Inflammatory macrophage treated with lipopolysaccharide for 4 hours (primary cell): Measurements from ENCODE around the gene UBR4.

ENCODE experiments used
- DNase-seq: peaks from one replicate; pipeline ENCODE4 v3.0.0-alpha.2; 2020

UBR4 gene

DNA sequence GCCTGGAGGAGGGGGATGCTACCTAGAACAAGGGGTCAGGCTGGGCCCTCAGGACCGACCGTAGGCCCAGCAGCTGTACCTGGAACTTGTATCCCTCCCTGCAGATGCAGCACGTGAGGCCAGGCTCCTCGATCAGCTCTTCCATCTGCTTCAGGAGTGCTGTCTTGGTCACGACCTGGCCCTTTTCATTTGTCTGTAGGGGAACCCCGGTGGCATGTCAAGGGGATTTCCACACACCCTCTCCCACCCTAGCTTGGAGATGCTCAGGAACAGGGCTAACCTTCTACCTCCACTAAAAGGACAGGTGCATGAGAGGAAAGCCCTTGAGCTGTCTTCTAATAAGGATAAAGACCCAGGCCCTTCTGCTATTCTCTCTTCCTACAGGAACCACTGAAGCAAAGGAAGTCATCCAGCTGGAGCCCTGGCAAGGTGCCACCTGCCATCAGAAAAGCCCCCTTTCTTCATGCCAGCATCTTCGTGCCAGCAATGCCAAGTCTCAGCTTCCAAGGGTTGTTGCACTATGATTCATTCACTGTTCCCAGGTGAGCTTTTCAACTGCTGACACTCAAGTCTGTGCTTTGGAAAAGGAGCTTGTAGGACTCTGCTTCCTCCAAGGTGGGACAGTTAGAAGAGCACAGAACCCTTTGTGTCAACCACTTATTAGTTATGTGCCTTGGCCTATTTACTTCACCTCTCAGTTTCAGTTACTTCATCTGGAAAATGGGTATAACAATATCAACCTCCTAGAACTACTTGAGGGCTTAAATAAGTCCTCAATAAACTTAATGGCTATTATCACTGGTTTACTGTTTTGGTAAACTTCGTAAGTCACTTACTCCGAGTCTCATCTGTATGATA lies 122.1 kb downstream of the UBR4 start:
- no peak for DNase-seq

DNA sequence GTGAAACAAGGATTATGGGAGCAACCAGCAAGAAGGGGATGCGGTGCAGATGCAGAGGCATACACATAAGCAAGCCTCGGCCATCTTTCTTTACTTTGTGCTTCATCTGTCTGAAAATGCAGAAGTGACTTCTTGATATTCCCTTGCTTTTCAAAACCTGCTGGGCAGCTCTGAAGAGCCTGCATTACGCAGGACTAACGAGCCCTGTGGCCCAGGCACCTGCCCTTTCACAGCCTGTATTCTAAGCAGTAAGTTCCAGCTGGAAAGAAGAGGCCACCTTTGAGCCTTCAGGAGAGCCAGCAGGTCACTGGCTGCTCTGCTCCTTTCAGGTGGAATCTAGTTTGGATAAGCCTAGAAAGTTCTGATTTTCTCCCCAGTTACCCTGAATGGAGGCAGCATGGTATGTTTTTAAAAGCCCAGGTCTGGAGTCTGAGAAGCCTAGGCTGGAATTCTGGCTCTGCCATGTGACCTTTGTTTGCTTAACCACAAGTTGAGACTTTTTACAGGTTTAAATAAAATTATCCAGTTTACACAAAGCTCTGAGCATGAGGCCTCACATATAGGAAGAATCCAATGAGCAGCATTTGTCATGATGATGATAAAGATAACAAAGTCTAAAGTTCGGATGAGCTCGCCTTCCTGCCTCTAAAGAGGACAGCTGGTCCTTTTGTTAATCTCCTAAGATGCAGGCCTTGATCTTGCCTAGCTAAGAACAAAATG lies 122.9 kb downstream of the UBR4 start:
- no peak for DNase-seq

DNA sequence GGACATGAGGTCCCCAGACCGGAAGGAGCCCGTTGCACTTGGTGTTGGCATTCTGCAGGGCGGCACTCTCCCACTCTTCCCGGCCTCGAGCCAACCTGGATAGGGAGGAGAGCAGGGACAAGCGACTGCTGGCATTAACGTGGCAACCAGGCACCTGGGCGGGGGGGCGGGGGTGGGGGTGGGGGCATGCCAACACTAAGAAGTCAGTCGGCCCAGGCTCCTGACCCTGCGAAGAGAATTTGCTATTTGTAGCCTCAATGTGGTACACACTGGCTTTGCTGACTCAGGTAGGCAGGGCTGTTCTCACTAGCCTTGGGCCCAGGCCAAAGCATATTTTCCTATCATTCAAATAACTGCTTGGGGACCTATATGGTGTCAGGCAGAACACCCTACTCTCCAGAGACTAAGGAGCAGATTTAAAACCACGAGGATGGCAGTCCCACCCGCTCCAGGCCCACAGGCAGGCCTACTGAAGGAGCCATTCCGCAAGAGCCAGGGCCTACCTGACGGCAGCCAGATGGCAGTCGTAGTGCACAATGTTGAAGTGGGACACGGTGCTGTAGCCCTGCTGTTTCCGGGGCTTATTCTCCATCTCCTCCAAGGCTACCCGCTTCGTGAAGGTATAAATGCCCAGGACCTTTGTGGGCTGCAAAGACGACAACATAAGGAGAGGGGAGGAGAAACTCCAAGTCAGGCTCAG lies 123.7 kb downstream of the UBR4 start:
- no peak for DNase-seq

DNA sequence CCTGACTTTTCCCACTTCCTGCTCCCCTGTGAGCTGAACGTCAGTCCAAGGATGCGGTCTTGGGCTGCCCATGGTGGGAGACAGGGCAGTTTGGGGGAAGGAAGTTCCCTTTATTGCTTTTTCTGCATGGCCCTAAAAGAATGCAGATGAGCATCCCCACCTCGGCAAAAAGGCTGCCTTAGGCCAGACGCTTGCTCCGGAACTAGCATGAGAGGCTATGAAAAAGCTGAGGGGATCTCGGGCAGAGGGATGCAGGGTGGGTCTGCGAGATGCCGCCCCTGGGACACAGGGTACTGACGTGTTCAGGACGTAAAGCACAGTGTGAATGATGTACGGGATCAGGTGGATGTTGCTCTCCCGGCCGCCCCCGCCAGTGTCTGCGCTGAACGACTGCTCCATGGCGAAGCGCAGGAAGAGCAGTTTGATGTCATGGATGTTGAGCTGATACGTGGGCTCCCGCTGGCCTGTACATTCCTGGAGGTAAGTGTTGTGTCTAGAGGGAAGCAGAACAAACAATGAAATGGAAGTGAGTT lies 125.8 kb downstream of the UBR4 start:
- DNase-seq: no peak

DNA sequence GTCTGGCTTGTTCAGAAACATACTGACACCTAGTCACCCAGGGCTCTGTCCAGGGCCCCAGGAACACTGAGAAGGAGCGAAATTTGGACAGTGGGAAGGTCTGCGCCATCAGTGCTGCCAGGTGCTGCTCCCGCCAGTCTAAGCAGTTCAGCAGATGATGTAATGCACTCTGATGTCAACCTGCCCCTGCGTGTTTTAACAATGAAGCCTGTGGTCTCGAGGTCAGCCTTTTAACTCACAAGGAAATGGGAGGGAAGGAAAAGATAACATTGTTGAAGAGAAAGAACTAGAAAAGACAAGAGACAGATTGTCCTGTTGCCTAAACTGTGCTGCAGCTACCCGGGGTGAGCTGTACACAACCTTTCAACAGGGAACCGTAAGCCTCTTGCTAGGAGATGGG lies 127.0 kb downstream of the UBR4 start:
- DNase-seq: no peak

DNA sequence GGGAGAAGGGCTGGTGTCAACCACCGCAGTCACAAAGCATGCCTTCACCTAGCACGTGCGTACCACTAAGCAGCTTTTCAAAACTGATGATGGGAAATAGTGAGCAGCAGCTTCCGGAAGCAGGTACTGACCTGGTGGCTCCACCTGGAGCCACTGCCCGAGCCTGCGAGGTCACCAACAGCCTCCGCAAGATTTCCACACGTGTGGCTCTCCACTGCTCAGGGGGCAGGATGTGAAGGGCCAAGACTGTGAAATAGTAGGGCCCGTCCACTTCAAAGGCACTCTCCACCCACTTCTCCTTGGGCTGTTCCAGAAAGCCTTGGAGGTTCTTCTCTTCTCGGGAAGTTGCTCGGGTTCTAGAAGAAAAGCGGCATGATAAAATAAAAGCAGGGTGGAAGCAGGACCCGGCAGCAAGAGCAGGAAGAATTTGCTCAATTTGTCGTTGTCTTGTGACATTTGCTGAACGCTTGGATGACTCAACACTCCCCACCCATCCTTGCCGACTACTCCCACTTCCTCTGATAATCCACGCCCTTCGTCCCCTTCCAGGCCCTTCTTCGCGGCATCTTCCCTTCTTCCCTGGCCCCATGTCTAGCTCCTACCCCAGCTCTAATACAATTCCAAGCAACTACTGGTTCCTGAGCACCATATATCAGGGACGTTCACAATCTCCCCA lies 128.7 kb downstream of the UBR4 start:
- DNase-seq: peak; percentile 89

DNA sequence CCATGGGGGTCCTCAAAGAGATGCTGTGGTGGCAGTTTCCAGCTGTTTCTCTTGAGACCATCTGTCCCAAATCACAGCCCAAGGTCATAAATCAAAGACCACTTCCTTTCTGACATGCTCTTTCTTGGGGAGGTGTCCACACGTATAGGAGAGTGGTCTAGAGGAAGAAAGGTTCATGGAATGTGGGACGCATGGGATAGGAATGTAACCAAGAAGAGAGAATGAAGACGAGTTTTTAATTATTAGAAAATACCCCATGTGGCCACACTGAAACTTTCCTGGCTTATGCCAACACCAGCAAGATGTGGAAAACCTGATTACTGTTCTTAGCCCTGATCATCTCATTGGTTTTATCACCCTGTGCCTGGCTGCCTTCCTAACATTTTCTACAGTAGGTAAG lies 129.3 kb downstream of the UBR4 start:
- DNase-seq: no peak

DNA sequence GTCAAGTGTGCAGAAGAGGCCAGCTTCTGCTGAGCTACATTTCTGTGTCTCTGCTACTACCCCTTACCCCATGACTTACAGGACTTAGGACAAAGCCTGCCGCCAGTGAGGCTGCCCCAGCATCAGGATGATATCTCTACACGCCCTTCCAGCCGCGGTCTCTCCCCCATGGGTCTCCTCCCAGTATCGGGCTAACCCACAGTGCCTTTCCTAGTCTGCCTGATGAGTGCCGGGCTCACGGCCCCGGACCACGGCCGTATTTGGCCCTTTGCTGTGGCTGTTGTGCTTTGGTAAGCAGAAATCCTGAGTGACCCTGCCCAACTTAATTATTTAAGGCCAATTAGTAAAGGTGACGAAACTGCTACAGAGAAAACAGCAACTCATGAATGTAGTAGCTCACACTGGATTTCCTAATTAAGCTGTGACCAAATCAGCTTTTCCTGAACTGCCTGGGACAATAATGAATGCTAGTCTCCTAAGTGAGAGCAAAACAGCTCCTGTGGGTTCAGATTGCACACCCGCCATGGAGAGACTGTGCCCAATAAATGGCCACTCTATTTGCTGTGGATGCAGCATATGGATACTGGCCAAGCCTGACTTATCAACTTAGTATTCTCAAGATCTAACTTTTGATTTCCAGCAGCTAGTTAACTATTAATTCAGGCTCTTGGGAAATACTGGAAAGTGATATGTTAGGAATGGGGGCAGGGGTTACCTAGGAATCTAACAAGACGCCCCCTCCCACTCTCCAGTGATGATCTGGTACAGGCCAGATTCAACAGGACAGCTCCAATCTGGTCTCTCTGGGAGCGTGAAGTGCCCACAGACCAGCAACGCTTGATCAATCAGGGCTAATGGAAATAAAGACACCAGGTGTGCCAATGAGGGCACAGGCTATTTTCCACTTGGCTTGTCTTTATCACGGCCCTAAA lies 130.3 kb downstream of the UBR4 start:
- no peak for DNase-seq

DNA sequence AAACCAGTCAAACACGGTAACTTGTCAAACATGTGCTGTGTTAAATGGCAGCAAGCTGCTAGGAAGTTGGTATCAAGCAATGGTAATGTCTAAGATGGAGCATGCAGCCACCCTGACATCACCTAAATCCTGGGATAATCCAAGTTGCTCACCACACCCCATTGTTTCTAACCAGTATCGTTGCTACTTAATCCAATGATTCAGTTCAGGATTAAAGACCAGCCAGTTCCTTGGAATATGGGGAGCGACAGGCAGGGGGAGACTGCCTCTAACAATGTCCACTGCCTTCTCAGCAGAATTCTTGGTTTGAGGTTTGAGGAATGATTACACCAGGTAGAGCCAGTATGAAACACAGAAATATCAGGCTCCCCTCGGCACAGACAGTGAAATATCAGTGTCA lies 131.5 kb downstream of the UBR4 start:
- no peak for DNase-seq

DNA sequence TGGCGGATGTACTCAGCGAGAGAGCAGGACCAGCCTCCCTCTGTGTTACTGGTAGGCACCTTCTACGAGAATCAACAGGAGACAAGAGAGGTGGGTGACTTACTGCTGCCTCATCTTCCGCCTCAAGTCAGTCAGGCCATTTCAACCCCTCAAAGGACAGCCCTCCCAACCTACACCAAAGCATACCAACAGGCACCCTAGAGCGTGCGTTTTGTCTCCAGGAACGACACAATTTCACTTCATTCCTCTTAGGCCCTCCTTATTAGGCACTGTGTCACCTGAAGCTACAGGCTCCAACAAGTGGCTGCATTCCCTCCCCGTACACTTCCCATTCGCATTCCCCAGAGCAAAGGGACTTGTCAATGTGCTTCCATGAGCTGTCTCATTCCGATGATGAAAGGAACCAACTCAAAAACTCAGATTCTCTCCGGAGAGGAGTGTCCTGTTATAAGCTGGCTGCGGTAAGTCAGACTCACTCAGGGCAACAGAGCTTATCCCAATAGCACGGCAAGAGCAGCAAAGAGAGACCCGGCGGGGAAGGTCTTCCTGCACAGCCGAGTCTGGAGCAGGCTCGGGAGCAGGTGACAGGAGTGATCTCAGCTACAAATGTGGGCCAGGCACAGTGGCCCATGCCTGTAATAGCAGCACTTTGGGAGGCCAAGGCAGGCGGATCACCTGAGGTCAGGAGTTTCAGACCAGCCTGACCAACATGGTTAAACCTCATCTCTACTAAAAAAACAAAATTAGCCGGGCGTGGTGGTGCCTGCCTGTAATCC lies 133.0 kb downstream of the UBR4 start:
- no peak for DNase-seq

DNA sequence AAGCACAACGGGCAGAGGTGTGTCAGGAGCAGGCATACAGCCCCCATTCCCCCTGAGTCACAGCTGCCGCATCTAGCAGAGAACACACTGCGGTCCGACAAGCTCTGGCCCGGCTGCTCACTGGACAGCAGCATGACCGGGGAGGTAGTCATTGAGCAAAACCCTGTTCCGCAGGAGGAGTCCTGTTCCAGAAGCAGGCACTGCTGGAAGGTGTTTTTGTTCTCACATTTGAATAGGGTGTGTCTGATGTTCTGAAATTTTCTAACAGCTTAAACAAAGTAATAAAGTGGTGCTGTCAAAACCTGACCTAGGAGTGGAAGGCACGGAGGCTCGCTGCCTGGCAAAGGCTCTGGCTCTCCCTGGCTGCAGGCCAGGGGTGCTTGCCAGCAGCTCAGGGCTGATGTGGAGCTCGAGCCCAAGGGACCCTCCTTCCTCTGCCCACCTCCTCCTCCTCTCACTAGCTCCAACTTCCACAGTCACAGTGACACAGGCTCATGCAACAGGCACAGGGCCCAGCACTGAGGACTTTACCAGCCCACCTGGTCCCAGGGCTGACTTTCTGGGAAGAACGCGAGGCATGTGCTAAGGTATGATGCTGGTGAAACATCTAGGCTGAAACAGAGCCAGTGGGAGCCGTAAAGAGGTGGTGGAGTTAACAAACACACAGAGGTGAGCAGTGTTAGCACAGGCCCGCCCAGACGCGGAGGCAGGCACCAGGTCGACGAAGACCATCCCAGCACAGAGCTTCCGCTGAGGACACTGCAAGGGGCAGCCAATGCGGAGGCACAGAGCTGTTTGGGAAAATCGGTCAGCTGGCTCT lies 135.0 kb downstream of the UBR4 start:
- no peak for DNase-seq

DNA sequence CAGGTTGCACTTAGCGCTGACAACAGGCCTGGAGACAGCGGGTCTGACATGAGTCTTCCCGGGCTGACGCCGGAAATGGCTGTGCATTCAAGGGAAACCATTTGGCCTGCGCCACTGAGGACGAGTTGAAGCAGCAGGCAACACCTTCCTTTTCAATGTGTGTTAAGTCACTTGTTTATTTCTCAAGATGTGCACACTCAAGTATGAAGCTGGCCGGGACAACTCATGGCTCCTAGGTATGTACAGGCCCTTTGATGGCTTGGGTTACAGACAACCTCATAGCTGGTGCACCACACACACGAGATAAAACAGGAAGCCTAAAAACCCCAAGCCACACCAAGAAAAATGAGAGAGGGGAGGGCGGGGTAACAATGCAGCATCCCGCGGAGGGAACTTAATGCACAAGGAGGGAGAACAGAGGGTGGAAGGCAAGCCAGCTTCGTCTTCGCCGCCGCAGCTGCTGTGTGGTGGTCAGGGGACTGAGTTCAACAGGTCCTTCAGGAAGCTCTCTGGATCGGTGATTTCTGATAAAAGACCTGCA lies 135.6 kb downstream of the UBR4 start:
- DNase-seq: no peak

DNA sequence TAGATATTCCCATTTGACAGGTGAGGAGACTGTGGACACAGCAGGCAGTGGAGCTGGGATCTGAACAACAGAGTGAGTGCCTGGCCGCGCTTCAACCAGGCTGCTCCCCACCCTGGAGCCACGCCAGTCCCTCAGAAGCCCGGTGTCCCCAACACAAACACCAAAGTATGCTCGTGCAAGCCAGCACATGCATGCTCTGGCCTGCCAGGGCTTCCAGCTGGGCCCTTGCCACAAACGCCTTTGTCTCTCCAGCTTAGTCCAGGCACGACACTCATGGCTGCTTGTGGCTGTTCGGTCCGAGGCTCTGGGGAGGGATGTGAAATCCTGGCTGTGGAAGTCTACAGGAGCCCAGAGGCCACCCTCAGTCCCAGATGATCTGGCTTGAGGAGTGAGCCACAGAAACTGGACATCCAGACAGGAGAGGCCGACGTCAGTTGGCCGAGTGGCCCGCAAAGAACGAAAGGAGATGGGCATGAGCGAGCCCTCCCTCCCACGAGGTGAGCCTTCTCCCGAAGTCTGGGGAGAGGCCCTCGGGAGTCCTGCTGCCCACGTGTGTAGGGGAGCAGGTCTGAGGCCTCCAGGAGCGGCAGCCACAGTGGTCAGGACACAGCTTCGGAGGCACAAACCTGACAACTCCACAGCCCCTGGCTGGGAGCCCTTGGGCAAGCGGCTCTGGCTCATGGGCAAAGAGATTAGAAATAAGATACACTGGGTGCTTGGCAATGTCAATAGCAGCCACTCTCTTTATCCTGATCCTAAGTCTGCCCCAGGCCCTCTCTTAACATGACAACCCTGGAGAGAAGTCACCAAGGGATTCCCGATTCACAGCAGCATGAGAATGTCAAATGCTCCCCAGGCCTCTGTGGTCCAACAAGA lies 136.5 kb downstream of the UBR4 start:
- DNase-seq: no peak

DNA sequence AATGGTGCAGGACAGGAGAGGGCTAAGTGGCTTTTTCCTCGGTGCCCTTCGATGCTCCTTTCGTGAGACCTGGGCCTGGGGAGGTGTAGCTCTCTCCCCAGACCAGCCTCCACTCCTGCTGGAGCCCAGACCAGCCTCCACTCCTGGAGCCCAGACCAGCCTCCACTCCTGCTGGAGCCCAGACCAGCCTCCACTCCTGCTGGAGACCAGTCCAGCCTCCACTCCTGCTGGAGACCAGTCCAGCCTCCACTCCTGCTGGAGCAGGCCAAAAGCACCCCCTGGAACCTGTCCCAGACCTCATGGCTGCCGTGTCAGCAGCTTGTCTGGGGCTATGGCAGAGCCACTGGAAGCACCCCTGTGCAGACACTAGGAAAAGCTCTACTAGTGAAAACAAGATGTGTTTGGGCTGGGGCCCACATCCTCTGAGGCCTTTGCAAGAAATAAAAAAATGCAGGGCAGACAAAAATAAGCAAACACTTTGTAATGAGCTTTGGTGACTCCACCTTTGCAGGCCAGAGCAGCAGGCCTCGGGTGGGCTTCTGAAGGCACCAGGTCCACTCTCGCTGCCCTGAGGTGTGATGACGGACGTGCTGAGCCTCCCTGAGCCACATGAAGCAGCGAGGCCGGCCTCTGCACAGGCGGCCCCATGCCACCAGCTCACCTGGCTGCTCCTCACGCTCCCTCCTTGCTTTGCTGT lies 137.6 kb downstream of the UBR4 start:
- no peak for DNase-seq

DNA sequence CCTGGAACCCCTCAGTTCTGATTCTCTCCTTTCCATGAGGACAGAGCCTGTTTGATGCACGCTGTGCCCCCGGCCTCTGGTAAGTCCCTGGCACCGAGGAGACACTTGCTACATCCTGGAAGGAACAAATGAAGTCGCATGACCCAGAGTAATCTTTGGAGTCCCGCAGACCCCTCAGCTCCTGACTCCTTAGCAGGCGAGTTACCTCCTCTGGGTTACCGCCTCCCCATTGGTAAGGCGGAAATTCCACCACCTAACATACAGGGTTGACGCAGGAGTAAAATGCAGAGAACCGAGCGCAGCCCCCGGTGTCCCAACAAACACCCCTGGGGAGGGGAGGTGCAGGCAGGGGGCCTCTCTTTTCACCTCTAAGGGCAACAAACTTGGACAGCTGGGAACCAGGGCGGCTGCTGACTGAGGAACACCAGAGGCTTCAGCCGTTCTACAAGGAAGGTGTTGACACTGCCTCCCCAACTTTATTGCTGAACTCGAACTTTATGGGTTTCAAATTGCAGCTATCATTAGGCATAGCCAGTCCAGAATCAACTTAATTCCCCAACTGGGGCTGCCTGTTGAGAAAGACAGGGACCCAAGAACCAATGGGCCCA lies 138.3 kb downstream of the UBR4 start:
- DNase-seq: no peak

DNA sequence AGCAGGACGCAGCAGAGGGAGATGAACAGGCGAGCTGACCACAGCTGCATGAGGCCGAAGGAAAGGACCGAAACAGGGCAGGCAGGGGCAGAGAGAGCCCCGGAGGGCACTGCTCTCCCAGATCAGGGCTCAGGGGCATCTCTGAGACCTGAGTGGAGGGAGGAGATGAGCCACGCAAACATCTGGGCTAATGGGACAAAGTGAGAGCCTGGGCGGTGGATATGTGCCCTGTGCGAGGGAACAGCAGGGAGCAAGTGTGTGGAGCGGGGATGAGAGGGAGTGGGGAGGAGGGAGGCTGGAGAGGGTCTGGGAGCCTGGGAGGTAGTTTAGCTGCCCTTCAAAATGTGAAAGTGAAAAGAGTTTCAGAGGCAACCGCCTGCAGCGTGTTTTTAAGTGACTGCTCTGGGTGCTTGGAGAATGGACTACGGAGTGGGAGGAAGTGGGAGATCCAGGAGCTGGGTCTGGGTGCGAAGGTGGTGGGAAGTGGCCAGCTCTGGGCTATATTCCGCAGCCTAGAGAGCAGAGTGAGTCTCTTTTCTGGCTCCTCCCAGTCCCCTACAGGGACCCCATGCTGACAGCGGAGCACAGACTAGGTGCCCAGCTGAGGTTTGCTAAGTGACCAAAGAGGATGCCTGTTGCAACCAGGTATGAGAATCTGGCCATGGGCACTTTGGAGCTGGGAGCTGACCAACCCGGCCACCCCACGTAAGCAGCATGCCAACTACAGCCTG lies 139.0 kb downstream of the UBR4 start:
- no peak for DNase-seq

DNA sequence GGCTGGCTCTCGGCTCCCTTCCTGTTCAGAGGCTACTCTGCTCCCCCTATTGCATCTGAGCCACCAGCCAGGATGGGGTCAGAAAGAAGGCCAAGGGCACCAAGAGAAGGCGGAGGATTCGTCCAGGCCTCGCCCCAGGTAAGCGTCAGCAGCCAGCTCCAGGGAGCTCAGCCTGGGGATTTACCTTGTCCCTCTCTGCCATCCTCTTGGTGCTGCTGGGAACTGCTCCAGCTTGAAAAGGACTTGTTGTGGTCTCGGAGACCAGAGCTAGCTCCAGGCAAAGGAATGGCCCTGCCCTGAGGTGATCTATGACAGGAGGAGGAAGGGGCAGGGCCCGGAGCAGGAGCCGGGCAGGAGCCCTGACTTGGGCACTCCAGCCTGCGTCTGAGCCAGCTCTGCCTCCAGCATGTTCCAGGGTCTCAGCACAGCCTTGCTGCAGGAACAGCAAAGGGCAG lies 139.8 kb downstream of the UBR4 start:
- no peak for DNase-seq
